HG02763 (cell line): ENCODE measurements around the gene STK32B.

Experiments
- ATAC-seq: cut with Tn5 transposase; IDR thresholded peaks from one replicate; pipeline ENCODE4 v1.9.1; 2021; ENCODE audit warnings: mild to moderate bottlenecking, moderate library complexity; ENCODE audit not compliant: unreplicated experiment

STK32B gene

DNA sequence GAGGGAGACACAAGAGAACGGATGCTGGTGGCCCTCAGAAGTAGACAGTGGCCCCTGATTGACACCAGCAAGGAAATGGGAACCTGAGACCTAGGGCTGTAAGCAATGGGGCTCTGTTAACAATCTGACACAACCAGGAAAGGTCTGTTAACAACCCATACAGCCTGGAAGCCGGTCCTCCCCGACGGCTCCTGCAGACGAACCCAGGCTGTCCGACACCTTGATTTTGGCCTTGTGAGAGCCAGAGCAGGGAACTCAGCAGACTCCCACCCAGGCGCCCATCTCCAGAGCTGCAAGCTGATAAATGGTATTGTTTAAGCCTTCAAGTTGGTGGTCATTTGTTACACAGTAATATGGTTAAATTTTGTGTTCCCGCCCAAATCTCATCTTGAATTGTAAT is 21.8 kb upstream of the STK32B start:
- no peak for ATAC-seq

DNA sequence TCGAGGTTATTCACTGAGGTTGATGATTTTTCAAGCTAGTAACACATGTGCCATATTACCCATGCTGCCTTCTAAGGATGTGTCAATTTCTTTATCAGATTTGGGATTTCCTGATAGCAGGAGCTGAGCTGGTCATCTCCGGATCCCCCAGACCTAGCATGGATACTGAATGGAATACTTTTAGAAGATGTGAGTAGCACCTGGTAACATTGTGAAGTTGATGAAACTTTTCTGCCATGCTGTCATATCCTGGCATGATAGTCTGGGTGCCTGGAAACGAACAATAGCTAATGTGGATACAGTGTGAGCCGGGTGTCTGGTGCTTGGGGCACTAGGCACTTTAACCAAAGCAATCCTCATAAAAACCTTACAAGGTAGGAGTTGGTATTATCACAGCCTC is 21.1 kb upstream of the STK32B start:
- no peak for ATAC-seq

DNA sequence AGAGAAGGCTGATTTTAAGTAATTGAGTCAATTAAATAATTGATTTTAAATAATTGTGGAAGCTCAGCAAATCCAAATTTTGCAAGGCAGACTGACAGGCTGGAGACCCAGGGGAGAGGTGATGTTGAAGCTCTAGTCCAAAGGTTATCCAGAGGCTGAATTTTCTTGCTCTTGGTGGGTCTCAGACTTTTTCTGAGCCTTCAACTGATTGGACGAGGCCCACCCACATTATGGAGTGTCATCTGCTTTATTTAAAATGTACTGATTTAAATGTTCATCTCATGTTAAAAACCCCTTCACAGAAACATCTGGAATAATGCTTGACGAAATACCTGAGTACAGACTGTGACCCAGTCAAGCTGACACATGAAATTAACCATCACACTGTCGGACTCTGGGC is 20.4 kb upstream of the STK32B start:
- ATAC-seq: no peak

DNA sequence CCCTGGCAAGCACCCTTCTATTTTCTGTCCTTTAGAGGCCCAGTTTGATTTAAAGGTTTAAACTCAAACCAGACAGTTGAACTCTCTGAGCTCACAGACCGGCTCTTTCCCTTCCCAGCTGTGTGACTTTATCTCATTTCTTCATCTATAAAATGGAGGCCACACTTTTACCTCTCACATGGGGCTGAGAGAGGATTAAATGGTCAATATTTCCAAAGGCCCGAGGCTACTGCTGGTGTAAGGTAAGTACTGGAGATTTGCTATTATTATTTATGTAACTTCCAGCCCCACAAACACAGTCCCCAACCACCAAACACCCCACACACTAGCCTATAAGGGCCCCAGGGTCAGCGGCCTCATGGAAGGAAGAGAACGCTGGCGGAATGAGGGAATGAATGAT is 18.5 kb upstream of the STK32B start:
- ATAC-seq: no peak

DNA sequence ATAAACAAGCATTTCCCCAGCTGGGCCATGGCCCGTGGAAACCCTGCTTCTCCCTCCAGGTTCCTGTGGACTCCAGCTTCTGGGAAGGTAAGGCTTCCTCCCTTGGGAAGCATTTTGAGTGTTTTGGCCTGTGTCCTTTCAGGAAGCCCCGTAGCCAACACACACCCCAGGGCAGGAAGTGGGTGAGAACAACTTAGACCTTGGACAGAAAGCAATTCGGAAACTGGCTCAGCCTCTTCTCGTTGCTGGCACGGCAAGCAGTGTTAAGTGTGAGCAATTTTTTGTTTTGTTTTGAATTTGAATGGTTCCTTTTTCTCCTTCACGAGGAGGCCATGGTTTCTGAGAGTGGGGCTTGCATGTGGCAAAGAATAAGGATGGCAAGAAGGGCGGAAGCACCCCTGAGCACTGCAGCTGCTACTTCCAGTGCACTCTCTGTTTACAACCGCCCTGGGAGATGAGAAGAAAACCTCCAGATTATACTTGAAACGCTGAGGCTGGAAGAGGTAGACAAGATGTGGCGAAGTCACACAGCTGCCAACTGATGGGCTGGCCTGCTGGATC is 17.9 kb upstream of the STK32B start:
- no peak for ATAC-seq

DNA sequence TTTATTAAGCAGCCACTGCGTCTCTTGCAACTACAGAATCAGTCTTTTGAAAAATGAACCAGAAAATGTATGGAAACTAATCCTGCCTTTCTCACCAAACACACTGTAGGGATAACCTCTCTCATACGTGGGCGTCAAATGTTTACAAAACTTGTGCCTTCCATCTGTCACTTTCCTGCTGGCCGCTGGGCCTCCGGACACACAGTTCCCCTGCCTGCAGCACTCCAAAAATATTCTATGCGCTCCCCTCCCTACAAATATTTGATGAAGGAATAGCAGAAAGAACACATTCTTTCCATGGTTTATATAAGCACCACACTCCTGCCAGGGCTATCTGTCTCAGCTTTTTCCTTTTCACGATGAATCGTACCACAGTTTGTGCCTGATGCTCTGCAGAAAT is 17.1 kb upstream of the STK32B start:
- no peak for ATAC-seq

DNA sequence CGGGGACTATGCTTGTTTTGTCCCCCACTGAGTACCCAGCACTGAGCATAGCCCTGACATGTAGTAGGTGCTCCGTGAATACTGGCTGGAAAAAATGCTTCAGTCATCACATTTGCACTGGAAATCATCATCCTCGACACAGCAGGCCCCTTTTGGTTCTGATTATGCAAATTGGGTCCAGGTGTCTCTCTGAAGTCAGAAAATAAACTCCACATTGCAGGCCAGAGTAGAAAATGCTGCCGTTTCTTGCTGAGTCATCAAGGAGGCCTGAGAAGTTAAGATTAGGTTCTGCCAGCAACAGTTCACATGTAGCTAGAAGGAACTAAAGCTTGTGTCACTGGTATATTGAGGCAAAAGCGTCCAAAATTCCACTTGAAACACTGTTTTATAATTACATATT is 15.0 kb upstream of the STK32B start:
- ATAC-seq: no peak

DNA sequence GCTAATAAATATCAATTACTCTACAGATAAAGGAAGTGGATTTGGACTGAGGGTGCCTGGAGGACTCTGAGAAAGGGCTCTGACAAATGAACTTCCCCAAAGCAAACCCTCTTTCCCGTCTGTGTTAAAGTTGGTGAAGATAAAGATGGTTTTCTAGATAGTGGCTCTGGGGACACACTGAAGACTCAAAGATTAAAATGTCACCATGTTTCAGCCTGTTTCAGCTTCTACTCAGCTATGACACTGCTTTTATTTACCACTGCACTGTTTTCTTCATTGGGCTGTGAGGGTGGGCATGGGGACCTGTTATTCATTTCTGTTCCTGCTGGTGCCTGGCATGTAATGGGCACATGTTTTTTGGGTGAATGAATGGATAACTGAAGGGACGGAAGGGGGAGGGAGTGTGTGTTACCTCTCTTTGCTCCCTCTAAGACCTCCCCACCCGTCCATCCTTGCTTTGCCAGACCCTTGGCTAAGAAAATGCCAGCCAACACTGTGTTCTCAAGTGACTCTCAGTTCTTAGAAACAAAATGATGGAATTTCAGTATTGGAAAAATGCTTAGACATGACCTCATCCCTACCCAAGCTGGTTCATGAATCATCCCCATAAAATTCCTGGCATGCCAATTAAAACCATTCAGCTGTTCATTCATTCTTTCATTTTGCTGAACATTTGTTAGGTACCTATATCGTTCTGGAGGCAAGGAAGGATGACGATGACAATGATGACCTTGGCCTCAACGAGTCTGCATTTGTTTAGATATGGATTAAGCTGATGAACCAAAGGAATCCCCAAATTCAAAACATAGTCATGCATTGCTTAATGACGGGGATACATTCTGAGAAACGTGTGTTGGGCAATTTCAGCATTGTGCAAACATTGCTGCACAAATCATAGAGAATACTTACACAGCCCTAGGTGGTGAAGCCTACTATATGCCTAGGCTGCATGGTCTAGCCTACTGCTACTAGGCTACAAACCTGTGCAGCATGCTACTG is 13.4 kb upstream of the STK32B start:
- ATAC-seq: no peak

DNA sequence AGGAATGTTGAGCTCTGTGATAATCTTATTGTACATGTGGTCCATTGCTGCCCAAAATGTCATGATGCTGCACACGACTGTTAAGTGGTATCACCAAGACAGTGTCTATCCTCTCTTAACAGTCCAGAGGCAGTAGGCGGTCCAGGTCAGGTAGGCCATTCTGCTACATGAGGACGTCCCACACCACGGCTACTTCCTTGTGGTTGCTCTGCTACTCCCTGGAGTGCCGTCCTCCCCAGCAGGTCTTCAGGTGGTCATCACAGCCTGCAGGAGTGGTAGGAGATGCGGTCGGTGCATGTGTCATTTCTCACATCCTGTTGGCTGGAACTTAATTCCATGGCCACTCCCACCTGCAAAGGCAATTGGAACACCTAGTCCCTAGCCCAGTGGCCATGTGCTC is 11.5 kb upstream of the STK32B start:
- no peak for ATAC-seq

DNA sequence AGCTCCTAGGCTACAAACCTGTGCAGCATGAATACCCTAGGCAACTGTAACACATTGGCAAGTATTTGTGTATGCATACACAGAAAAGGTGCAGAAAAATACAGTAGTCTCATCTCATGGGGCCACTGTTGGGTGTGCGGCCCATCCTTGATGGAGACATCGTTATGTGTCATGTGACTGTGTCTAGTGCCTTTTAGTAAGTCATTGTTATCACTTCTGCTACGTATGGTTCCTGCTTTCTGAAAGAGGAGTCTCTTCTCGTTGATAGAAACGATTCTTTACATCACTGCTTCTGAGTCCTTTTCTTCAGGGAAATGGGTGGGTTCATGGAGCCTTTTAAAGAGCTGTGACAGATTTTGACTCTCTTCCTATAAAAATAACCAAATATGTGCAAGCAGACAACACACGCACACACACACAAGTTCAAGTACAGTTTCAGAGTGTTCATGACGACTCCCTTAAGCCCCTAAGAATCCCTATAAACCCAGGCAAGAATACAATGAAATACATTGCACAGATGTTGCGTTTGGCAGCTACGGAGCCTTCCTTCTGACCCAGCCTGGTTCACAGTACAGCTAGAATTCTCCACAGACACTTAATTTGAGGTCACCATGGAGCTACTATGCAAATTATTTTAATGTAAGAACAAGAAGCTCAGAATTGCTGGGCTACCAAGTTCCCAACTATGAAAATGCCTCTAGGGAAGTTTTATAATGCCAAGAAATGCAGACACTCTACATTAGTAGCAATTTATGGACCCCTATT is 10.2 kb upstream of the STK32B start:
- ATAC-seq: no peak

DNA sequence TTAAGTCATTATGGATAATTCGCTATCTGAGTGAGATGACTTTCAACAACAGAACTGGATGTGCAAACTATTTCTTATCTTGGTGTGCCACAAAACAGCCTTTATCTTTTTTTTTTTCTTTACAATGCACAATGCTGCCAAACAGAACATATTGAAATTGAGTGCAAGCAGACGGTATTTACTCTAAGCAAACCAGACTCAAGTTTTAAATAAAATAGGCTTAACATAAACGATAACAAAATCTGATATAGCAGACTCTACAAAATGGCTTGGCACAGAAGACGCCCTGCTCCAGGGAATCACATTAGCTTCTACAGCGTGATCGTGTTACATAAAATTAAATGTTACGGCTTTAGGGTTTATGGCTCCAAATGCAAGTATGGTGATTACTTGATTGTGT is 9.6 kb upstream of the STK32B start:
- ATAC-seq: no peak

DNA sequence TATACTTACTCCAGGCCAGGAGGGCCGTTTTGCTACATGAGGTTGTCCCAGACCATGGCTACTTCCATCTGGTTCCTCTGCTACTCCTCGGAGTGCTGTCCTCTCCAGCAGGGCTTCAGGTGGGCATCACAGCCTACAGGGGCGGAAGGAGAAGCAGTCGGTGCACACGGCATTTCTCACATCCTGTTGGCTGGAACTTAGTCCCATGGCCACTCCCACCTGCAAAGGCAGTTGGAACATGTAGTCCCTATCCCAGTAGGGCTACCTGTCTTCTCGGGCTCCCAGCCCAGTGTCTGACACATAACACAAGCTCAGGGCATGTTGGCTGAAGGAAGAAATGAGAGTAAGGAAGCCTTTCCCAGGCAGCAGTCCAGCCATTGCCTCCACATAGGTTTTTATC is 7.7 kb upstream of the STK32B start:
- no peak for ATAC-seq

DNA sequence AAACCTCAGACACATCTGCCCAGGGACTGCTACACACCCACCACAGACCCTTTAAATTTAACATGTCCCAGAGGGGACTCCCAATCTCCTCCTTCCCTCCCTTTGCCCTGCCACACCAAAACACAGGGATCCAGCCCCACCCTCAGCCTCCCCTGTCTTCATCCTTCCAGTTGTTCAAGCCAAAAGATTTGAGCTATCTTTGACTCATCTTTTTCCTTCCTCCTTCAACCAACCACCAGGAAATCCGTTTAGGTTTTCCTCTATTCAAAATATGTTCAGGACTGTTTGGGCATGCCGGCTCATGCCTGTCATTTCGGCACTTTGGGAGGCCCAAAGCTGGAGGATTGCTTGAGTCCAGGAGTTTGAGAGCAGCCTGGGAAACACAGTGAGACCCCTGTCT is 6.9 kb upstream of the STK32B start:
- ATAC-seq: no peak

DNA sequence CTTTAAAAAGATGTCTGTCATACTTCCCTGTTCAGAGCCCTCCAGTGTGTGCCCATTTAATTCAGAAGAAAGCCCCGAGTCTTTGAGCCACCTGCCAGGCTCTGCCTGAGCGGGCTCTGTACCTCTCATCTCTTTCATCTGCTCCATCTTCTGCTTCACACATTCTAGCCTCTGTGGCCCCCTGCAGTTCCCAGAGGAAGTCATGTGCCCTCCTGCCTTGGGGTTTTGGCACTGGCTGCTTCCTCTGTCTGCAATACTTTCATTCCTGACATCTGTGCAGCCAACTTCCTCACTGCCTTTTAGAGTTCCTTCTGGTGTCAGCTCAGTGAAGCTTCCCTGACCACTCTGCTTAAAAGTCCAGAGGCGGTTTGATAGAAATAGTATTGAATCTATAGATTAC is 6.2 kb upstream of the STK32B start:
- ATAC-seq: no peak

DNA sequence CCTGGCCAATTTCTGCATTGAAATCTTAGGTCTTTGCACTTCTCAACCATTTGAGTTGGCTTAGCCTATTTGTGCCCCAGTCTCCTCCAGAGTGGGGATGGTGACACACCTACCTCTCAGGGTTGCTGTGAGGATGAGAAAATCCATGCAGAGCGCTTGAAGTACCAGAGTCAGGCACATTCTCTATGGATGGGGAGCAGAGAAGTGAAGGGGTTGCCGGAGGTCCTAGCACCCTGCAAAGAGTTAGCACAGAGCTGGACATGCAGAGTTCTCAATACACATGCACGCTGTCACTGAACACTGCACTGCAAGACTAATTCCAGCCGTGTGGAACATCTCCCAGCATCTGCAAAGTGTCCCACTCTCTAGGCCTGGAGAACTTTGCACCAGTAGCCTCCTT is 2.6 kb upstream of the STK32B start:
- no peak for ATAC-seq

DNA sequence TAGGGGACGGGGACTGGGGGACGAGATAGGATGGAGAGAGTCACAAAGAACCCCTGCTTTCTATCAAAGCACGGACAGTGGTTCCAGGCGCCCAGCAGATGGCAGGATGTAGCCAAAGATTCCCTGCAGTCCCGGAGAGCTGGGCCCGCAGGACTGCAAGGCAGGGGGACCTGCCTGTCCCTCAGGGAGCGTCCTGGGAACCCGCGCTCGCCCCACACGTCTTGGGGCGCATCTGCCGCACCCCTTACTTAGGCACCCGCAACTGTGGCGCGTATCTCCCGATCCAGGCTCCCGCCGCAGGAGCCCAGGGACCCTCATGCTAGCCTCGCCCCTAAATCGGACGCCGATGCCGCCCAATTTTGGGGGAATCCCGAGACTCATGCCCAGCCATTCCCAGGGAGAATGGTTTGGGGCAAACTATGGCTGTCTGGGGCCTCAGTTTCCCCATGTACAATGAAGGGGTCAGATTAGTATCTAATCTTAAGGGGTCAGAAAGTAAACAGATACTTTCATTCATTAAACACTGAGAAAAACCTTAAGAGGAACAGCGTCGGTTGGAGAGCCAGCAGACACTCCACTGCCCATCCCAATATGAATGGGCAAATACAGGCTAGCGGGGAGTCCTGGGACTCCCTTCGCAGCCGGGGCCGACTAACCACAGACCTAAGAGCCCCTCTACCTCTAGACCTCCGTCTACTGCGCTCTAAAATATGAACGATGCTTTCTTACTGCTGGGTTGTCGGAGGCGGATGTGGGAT is 581 bp upstream of the STK32B start:
- no peak for ATAC-seq

DNA sequence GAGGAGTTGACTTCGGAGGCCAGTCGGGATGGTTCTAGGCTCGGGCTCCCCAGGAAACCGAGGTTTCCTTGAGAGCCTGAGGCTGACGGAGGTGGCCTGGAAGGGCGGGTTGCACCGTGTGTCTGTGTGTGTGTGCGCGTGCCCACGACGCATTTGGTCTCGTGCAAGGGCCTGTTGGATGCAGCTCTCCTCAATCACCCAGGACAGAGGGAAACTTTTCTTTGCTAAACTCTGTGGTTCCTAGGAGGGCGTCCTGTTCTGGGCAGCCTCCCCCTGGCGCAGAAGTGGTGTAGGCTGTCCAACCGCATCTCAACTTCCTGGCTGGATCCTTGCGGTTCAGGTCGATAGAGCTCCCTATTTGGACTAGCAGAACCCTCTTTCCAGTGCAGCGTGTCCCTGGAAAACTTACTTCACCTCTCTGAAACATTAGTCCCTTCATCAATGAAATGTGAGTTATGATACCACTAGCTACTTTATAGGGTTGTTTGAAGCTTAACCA is 973 bp downstream of the STK32B start:
- no peak for ATAC-seq

DNA sequence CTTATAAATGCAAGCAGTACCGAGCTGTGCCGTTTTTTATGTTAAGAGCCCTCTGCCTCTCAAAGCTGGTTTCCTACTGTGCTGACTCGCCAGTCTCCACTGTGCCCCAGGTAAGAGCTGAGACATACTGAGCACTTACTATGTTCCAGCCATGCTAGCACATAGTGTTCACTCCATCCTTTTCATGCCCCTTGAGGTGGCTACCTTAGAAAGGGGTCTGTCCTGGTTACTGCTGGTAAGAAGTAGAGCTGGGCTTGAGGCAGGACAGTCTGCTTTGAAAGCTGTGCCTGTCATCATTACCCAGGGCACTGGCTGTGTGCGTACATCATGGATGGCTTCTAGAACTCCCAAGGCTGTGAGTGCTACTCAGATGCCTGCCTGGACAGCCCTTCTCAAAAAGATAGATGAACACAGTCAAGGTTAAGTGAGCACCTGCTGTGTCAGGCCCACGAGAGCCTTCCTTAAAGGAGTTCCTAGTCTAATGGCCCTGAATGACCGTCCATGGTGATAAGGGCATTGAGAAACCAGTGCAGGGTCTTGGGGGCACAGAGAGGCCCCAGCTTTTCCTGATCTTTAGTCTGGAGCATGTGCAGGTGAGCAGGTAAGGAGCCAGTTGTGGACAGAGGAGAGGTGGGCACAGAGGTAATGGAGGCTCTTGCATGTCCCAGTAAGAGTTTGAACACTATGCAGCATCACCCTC is 1.6 kb downstream of the STK32B start:
- no peak for ATAC-seq

DNA sequence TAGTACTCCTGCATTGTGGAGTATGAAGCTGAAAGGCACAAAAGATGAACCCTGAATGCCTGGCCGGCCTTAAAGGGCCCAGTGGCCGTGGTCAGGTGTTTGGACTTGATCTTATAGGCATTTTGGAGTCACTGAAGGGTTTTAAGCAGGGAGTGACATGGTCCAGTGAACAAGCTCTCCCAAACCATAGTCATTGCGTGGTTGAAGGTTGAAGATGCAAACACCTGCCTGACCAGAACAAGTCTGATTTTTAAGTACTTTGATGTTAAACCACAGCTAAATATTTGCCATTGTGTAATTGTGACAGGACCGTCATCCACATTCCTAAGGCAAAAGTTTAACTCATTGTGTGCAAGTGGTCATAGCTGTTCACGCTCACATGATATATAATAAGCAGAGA is 3.3 kb downstream of the STK32B start:
- ATAC-seq: no peak

DNA sequence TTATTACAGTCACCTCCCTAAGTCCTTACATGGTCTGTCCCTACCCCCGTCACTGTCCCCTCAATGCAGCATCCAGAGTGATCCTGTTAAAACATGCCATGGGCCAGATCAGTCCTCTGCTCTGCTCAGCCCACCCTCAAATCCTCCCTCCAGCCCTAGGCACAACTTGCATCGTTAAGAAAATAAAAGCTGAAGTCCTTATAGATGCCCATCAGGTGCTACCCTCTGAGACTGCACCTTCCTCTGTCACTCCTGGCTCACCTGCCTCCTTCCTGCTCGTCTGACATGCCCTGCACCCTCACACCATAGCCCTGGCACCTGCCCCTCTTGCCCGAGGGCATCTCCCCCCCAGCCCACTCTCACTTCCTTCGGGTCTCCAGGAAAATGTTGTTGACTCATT is 4.1 kb downstream of the STK32B start:
- ATAC-seq: no peak
